ENCODE measurements around the gene GALM.

GRCh38 chr2:38740851-38741731, 75.2 kb downstream of the GALM start:
- TF ChIP-seq CTCF (IDR thresholded peaks at IDR 0.05 in 2 of 3, conservative IDR thresholded peaks at IDR 0.05 in 1 of 3; ENCODE audit: control insufficient read depth in 2 of 3, extremely low read depth in 1 of 3, insufficient read depth in 1 of 3, low read depth in 3 of 3, low read length in 3 of 3) (peak in 2 of 3 experiments; percentile 40 to 41; a peak in 4 of 6 replicates), CHD1 (IDR thresholded peaks at IDR 0.05; ENCODE audit: low read depth, low read length) (no peak), SIN3A (IDR thresholded peaks at IDR 0.05; ENCODE audit: low read depth, low read length) (no peak), RFX5 (IDR thresholded peaks at IDR 0.05; ENCODE audit: low read depth, low read length) (no peak), BHLHE40 (IDR thresholded peaks at IDR 0.05; ENCODE audit: borderline replicate concordance in 1 of 2, low read depth in 2 of 2, low read length in 1 of 2) (no peak), E2F4 (IDR thresholded peaks at IDR 0.05; ENCODE audit: low read depth, low read length) (no peak), EGR1 (IDR thresholded peaks at IDR 0.05; ENCODE audit: borderline replicate concordance in 1 of 2, low read depth in 2 of 2, low read length in 2 of 2) (no peak), SMARCA5 (IDR thresholded peaks at IDR 0.05) (no peak), NFIC (IDR thresholded peaks at IDR 0.05; ENCODE audit: low read depth, low read length) (no peak), TBL1XR1 (IDR thresholded peaks at IDR 0.05; ENCODE audit: low read depth, low read length) (no peak), JUNB (IDR thresholded peaks at IDR 0.05) (no peak), CEBPB (IDR thresholded peaks at IDR 0.05; ENCODE audit: borderline replicate concordance in 1 of 2, low read depth in 2 of 2, low read length in 2 of 2) (no peak), GATAD2B (conservative IDR thresholded peaks at IDR 0.05; ENCODE audit: low read depth) (no peak), ZNF207 (IDR thresholded peaks at IDR 0.05; ENCODE audit: borderline replicate concordance) (no peak)
